HTR-8/SVneo (cell line): ENCODE measurements around the gene CUEDC1.

Source experiments
- DNase-seq: peaks from one replicate; pipeline ENCODE4 v3.0.0; 2011; ENCODE audit warnings: low spot score, mixed read lengths; ENCODE audit not compliant: insufficient read length
- FAIRE-seq: peaks from 2 replicates; lab custom pipeline; 2011; peaks lifted over from hg19 to GRCh38; lab: Jason Lieb, UNC

CUEDC1 gene

GRCh38 chr17:57819285-57819684, 135.9 kb downstream of the CUEDC1 start:
- FAIRE-seq (peak; percentile 81), DNase-seq (no peak)

- FAIRE-seq: no peak
These were observed 137.1 kb downstream of the CUEDC1 start for GRCh38 chr17:57818066-57818465.

DNA sequence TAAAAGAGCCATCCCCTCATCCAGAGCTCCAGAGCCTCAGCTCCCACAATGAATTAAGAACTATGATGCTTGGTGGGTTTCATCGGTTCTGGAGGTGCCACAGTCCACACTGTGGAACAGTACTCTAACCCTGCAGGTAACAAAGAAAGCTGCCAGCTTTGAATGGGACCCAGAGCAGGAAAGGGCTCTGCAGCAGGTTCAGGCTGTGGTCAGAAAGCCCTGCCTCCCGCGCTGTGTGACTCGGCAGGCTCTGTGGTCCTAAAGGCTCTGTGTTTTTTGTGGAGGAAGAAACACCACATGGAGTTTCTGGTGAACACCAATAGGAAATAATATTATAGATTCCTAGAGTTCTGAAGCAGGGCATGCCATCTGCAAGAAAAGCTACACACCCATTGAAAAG, 137.9 kb downstream of the CUEDC1 start:
- no peak for DNase-seq
- FAIRE-seq: no peak

More at GRCh38 chr17:57818066-57818465, 137.1 kb downstream of the CUEDC1 start:
- no peak for DNase-seq

DNA sequence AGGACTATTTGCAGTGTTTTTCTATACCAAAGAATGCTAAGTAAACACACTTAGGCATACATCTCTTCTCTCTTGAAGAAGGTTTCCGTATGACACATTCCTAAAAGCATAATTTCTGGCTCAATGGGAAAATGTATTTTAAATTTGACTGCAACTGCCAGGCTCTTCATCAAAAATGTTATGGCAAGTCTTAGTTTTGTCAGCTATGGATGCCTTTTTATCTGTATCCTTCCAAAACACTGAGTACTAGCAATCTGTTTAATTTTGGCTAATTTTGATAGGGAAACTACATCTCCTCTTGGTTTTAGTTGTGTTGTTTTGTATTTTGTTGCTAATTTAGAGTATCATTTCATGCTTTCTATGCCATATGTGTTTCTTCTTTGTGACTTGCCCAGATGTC, 140.8 kb downstream of the CUEDC1 start:
- DNase-seq: no peak
- no peak for FAIRE-seq

DNA sequence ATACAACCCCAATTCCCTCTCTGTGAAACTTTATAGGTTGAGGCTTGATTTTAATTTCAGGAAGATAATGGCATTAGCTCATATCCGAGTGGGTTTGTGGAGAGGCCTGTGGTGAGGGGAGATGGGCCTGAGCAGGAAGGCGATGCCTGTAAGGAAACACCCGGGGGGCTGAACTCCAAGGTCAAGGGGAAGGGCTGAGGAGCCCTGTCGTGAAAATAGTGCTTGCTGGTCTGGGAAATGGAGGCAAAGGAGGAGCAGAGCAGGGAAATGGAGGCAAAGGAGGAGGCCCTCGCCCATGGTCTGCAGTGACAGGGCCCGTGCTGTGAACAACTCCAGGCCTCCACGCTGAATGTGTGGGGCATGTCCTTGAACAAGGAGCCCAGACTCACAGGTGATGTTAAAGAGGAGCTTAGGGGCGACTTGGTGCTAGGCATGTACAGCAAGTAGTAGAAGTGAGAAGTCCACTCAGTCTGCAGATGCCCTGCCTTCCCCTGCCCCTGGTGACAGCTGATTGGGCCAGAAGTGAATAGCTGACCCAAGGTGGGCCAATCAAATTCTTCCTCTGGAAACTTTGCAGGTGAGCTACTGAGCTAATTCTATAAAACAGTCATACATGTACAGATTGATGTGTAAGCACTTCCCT, 143.5 kb downstream of the CUEDC1 start:
- FAIRE-seq: peak; percentile 69
- no peak for DNase-seq
